Motor neuron (in vitro differentiated cells): ENCODE results near the gene NPEPL1. TPM values are rescaled to one million over a fixed set of nuclear protein-coding genes. Genes with fewer than 3 reads are reported as not detected.
"Not testable (repeated sequence)": the region's sequence is repeated elsewhere in the genome, so short reads cannot be mapped to it uniquely, and the experiment has no call there.

Experiments
- ATAC-seq, 8 experiments: fragments of 200-7000 bp; cut with Tn5 transposase; replicated peaks in 6 of 8; 2 replicates each; pipeline ENCODE4 v1.8.0; 2021; ENCODE audit warnings: mild to moderate bottlenecking in 8 of 8, moderate library complexity in 8 of 8
- H3K27ac ChIP-seq, 2 donors: fragments of 250-450 bp; sonication (Bioruptor Pico); 2 replicates each; pipeline ENCODE4 v1.9.0; 2021; ENCODE audit warnings: antibody characterized with exemption in 2 of 2, mild to moderate bottlenecking in 2 of 2, moderate library complexity in 1 of 2
- H3K4me1 ChIP-seq, 2 donors: fragments of 250-450 bp; sonication (Bioruptor Pico); replicated peaks in 1 of 2; 2 replicates each; pipeline ENCODE4 v1.6.1; 2021; ENCODE audit warnings: antibody characterized with exemption in 2 of 2, mild to moderate bottlenecking in 2 of 2, moderate library complexity in 1 of 2
- H3K4me3 ChIP-seq, 5 donors: fragments of 250-450 bp; sonication (Bioruptor Pico); 2 replicates each; pipeline ENCODE4 v1.9.0; 2021; ENCODE audit warnings: antibody characterized with exemption in 5 of 5, mild to moderate bottlenecking in 5 of 5, moderate library complexity in 4 of 5
- WGBS, 10 experiments: fragments of 450-650 bp; shearing (Covaris generic); methylation state at CpG; one replicate each; pipeline ENCODE4 v1.0.0; 2022; 5-methylcytosine and 5-hydroxymethylcytosine counted together
- in situ Hi-C, 9 experiments: fragments of 400-800 bp; cut with MboI; loops; one replicate each; pipeline ENCODE4 v1.15.0; 2021; ENCODE audit warnings: low sequenced_read_pairs in 9 of 9, low pct_unique_long_range_greater_than_20kb in 2 of 9; ENCODE audit not compliant: unreplicated experiment in 9 of 9
- total RNA-seq, 8 experiments: library from RNA; unstranded; fragments of 300-600 nt; gene quantifications; 2 replicates each; pipeline versions ENCODE4 v1.2.3 to v1.2.4, GENCODE V29; 2022

Gene NPEPL1
- total RNA-seq, 8 experiments from 2014 or later, result 5.4 to 31.1 (median 14.0) TPM

DNA sequence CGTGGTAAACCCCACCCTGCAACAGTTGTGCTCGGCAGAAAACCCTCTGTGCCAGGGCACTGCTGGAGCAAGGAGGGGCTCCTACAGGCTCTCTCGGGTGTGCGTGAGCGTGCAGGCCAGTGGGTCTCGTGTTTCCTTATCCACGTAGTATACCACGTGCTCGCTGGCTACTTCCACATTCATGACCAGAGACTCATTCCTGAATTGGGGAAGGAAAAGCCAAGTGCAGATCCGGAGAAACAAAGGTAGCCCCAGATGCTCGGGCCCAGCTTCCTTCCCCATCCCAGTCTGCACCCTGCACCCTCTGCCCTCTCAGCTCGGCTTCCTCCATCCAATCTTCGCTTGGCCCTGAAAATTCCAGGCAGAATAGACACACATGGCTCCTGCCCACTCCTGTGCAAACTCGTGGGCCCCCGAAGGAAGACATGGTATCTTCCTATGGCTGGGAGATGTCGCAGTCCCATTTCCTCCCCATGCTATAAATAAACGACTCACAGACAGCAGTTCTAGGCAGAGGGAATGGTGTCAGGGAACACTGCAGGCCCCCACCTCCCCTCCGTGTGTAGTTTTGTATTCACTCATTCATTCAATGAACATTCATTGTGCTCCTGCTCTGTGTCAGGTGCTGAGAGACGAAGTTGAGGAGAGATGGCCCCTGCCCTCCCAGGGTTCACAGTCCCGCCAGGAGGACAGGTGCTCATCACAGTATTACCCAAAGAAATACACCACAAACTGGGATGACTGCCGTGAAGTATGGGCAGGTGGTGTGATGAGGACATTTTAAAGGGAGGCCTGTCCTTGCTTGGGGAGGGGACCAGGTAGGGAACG lies 29.6 kb downstream of the NPEPL1 start:
- Histone ChIP-seq H3K4me3 (no peak overlapping the region), H3K4me1 (peaks cover 14 to 19% of the 10 kb centered on the region in 2 donors), H3K27ac (no peak overlapping the region)
- ATAC-seq, result peak in 4 of 8 experiments; percentile 36 to 62 (median 46)
- WGBS, 10 experiments, result 34 to 94% (median 86%) methylated on average over 3 to 15 of the region's 22 CpGs; no CpG with 5 or more reads in 2 of the 10 experiments
- in situ Hi-C loops, result no loop called here

DNA sequence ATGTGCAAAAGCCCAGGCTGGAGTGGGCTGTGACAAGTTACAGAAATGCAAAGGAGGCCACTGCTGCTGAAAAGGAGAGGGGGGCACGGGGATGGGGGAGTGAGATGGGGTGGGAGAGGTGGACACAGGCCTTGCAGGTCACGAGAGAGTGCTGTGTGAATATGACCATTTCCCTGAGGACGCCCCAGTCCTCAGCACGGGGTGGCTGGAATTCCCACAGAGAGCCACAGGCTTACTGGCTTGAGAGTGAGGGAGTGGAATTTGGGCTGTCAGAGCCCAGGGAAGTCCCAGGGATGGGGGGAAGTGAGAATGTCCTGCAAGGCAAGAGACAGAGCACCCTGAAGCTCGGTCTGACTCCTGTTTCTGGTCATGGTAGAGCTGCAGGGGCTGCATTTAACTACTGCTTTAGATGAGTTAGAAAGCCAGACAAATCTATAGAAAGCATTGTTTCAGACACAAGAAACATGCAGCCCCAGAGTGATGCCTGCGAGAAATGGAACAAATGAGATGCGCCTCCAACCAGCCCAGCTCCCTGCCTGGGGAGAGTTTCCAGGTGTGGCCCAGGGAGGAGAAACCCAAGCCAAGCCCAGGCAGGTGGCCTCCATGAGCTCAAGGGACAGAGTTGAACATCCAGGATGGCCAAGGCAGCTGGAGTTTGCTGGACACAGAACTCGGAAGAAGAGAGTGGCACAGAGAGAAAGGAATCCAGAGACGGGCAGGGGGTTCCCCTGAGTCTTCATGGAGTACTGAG lies 30.5 kb downstream of the NPEPL1 start:
- in situ Hi-C loops, result no loop called here
- H3K4me3 ChIP-seq, result no peak overlapping the region
- 20 to 100% (median 66%) methylated on average over 1 to 4 of the region's 9 CpGs; no CpG with 5 or more reads in 2 of the 10 experiments for WGBS, 10 experiments
- peaks cover 5 to 12% of the 10 kb centered on the region in 2 donors for H3K4me1 ChIP-seq
- H3K27ac ChIP-seq, result no peak overlapping the region
- ATAC-seq, result peak in 2 of 8 experiments; percentile 10 to 22

DNA sequence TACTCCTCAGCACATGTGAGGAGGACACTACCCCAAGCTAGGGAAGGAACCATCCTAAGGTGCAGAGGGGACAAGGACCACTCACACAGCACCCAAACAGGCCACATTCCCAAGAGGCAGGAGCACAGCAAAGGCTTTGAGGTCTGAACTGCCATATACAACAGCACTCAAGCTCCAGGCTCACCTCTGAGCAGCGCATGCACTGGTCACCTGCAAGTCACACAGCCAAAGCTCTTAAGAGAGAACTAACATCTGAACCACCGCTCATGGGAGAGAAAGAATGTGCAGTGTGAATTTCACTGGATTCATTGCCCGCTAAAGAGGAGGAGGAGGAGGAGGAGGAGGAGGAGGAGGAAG lies 31.0 kb downstream of the NPEPL1 start:
- no peak overlapping the region for H3K27ac ChIP-seq
- no peak for ATAC-seq
- H3K4me3 ChIP-seq, result no peak overlapping the region
- in situ Hi-C loops, result no loop called here
- H3K4me1 ChIP-seq, result peaks cover 4 to 12% of the 10 kb centered on the region in 2 donors
- 67 to 100% (median 96%) methylated on average over 1 to 3 of the region's 3 CpGs; no CpG with 5 or more reads in 7 of the 10 experiments for WGBS, 10 experiments

DNA sequence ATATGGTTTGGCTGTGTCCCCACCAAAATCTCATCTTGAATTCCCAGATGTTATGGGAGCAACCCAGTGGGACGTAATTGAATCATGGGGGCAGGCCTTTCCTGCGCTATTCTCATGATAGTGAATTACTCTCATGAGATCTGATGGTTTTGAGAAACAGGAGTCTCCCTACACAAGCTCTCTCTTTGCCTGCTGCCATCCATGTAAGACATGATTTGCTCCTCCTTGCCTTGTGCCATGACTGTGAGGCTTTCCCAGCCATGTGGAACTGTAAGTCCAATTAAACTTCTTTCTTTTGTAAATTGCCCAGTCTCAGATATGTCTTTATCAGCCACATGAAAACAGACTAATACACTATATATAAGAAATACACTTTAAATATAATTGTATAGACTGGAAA lies 33.6 kb downstream of the NPEPL1 start:
- 38 to 67% (median 48%) methylated on average over 2 of the region's 2 CpGs; no CpG with 5 or more reads in 4 of the 10 experiments for WGBS, 10 experiments
- in situ Hi-C loops, H3K27ac ChIP-seq, H3K4me3 ChIP-seq, ATAC-seq: not testable (repeated sequence)
- peaks cover 4 to 12% of the 10 kb centered on the region in 2 donors for H3K4me1 ChIP-seq

DNA sequence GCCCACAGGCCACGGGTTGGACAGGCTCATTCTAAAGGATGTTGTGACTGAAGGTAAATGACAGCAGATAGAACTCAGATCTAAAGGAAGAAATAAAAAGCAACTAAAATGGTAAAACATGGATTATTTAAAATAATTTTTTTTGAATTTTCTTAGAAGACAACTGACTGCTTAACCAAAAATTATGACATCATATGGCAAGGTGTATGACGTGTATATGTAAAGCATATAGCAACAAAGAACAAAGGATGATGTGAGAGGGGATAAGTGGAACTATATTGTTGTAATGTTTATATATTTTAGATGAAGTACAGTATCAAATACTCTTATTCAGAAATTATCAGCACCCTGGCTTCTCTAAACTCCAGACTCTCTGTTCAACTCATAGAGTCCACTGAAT lies 38.6 kb downstream of the NPEPL1 start:
- ATAC-seq, result no peak
- Histone ChIP-seq H3K27ac (no peak overlapping the region), H3K4me3 (no peak overlapping the region), H3K4me1 (no peaks in the 10 kb centered on the region)
- in situ Hi-C loops, result no loop called here
- WGBS, 10 experiments, result 28 to 100% (median 90%) methylated on average over 1 to 2 of the region's 2 CpGs

DNA sequence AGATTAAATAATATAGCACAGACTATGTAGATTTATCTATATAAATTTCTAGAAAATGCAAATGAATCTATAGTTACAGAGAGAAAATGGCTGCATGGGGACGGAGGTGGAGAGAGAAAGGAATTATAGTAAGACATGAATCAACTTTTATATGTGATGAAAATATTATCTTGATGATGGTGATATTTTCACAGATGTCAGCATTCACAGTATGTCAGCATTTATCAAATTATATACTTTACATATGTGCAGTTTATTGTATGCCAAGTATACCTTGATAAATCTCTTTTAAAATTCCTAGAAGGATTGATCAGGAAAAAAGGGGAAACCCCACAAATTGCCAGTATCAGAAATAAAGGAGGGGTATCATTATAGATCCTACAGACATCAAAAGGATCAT lies 44.6 kb downstream of the NPEPL1 start:
- H3K4me1 ChIP-seq, result peaks cover under 1 to 10% of the 10 kb centered on the region in 2 donors
- no peak for ATAC-seq
- no peak overlapping the region for H3K27ac ChIP-seq
- H3K4me3 ChIP-seq, result no peak overlapping the region
- in situ Hi-C loops, result no loop called here
- 7 to 93% (median 77%) methylated on average over 1 of the region's 1 CpG; no CpG with 5 or more reads in 3 of the 10 experiments for WGBS, 10 experiments

DNA sequence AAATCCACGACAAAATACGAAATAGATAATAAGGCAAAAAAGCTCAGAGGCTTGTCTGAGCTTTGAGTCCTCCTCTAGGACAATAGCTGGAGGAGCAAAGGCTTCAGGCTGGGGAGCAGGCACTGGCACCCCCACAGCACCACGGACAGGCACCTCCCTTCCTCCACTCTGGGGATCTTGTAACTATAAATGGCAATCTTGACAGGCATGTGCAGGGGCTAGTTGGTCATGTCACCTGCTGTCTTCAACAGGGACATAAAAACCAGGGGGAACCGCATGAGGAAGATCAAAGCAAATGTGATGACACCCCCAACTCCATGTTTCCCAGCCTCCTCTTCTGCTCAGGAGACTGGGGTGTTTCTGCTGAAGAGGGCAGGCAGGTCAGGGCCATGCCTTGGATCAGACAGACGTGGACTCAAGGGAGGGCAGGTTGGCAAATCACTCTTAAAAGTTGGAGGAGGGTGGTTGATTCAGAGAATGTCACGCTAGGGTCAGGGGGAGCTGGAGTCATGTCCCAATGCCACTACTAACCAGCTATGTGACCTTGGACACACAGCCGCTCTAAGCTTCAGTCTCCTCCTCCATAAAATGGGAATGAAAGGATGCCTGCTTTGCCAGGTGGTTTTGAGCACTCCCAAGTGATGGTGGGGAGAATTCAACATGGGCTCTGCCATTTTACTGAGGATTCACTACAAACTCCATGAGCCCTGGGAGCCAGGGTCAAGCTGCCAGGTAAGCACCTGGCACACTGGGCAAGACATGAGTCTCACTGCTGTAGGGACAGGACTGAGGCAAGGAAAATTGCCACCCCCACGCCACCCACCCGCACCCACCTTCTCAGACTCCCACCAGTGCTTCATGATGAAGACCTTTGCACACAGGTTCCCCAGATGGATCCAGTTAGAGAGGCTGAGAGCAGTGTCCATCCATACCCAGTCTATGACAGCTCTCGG lies 48.0 kb downstream of the NPEPL1 start:
- ATAC-seq, result no peak
- in situ Hi-C loops, result no loop called here
- Histone ChIP-seq H3K27ac (no peak overlapping the region), H3K4me3 (no peak overlapping the region), H3K4me1 (peaks cover 16 to 28% of the 10 kb centered on the region in 2 donors)
- 16 to 93% (median 74%) methylated on average over 2 to 7 of the region's 10 CpGs for WGBS, 10 experiments

DNA sequence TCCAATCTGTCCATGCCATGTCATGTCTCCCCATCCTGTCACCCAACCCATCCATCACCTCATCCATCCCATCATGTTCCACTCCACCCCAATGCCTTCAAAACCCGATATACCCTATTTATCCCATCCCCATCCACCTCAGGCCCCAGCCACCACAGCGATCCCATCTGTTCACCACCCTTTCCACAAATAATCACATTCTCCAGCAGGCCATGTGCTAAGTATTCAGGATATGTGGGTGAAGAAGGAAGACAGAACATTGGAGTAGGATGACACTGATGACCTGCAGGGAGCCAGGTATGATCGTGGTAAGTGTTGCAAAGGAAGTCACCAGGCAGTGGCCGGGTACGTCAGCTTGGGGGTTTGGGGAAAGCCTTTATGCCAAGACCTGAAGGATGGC lies 48.8 kb downstream of the NPEPL1 start:
- H3K4me1 ChIP-seq, result peaks cover 19 to 35% of the 10 kb centered on the region in 2 donors
- WGBS, 10 experiments, result 8 to 89% (median 18%) methylated on average over 2 to 3 of the region's 5 CpGs; no CpG with 5 or more reads in 7 of the 10 experiments
- in situ Hi-C loops, result no loop called here

DNA sequence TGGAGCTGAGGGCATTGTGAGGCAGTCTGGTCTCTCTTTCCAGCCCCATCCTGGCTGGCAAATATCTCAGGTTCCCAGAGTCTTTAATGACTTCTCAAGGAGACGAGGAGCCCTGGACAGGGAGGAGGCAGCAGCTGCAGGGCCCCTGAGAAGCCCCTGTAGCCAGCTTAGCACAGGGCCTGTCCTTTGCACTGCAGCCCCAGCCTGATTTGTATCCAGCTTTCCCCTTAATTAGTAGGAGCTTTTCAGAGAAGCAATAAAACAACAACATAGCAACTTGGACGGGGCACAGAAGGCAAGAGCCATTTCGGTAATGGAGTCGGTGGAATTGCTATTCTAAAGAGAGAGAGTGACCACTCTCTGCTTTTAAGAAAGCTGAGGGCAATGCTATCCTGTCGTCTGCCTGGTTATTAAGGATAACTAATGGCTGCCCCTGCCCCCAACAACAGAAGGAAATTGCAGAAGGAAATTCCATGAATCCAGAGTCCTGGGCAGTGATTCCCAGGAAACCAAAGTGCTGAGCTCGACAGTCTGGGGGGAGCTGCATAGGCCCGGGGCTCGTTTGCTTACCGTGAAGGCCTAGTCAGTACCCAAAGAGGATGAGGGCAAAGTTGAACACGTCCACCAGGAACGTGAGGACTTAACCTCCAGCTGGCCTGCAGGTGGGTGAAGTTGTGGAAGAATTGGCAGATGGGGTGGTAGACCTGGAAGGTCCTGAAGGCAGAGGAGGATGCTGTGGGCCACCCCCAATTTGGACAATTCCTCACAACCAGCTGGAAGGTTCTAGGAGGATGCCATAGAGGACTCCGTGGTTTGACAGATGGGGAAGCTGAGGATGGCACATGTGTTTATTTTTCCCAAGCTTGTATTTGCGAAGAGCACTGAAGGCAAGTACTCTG lies 50.3 kb downstream of the NPEPL1 start:
- peak overlapping the region; percentile 45 to 75 for H3K27ac ChIP-seq
- peak in 5 of 8 experiments; percentile 57 to 84 (median 77) for ATAC-seq
- H3K4me1 ChIP-seq, result peaks cover 34 to 50% of the 10 kb centered on the region in 2 donors
- in situ Hi-C loops, result no loop called here
- WGBS, 10 experiments, result 17 to 60% (median 31%) methylated on average over 1 to 10 of the region's 13 CpGs; no CpG with 5 or more reads in 3 of the 10 experiments
- no peak overlapping the region for H3K4me3 ChIP-seq

More for the DNA sequence above, 48.8 kb downstream of the NPEPL1 start:
- no peak overlapping the region for H3K4me3 ChIP-seq
- ATAC-seq, result no peak
- no peak overlapping the region for H3K27ac ChIP-seq

DNA sequence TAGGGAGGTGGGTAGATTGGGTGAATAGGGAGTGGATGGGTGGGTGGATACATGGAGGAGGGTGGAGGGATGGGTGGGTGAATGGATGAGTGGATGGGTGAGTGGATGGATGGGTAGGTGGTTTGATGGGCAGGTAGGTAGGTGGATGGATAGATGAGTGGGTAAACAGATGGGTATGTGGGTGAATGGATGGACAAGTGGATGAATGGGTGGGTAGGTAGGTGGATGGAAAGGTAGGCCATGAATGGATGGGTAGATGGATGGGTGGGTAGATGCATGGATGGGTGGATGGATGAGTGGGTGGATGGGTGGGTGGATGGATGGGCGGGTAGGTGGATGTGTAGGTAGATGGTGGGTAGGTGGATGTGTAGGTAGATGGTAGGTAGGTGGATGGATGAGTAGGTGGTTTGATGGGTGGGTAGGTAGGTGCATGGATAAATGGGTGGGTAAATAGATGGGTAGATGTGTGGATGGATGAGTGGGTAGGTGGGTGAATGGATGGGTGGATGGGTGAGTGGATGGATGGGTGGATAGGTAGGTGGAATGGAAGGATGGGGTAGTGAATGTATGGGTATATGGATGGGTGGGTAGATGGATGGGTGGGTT lies 51.4 kb downstream of the NPEPL1 start:
- Histone ChIP-seq H3K4me1 (peaks cover 38 to 62% of the 10 kb centered on the region in 2 donors), H3K27ac (no peak overlapping the region), H3K4me3 (no peak overlapping the region)
- in situ Hi-C loops, result no loop called here
- WGBS, 10 experiments, result no CpG with 5 or more reads among the region's 1 CpG
- no peak for ATAC-seq

DNA sequence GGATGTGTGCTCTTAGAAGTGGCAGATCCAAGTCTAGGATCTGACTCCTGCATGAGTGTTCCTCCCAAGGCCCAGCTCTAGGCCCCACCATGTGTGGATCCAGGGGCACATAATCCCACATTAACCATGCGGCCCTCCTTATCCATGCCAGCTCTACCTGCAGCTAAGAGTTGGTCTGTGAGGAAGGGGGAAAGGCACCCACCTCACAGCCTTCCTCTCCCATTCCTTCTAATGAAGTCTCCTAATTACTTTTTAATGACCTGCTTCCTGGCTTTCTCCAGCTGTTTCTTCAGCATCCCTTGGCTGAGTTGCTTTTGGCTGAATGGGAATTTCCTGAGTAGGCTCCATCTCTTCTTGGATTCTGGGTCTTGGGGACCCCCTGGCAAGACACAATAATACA lies 52.2 kb downstream of the NPEPL1 start:
- 0 to 50% methylated on average over 1 of the region's 1 CpG; no CpG with 5 or more reads in 8 of the 10 experiments for WGBS, 10 experiments
- Histone ChIP-seq H3K4me1 (peaks cover 41 to 66% of the 10 kb centered on the region in 2 donors), H3K4me3 (no peak overlapping the region), H3K27ac (no peak overlapping the region)
- ATAC-seq, result no peak
- in situ Hi-C loops, result no loop called here
